WTC11 (cell line): Measurements from ENCODE around the gene BRK1.
A peak's percentile ranks its signal among the peaks of the same experiment; 100 is the strongest.

ENCODE experiments used
- ATF2 ChIP-seq: sonication (generic); formaldehyde crosslinking; IDR thresholded peaks from 2 replicates; pipeline ENCODE4 v1.8.1; 2022; ENCODE audit warnings: low read depth, missing genetic modification reagents, borderline replicate concordance
- IRF2 ChIP-seq: sonication (generic); formaldehyde crosslinking; IDR thresholded peaks from 2 replicates; pipeline ENCODE4 v1.8.0; 2022; ENCODE audit warnings: low read depth, missing genetic modification reagents, borderline replicate concordance
- NFYB ChIP-seq: sonication (generic); formaldehyde crosslinking; conservative IDR thresholded peaks from 2 replicates; pipeline ENCODE4 v1.8.0; 2022; ENCODE audit warnings: low read depth, missing genetic modification reagents
- TEAD1 ChIP-seq: sonication (generic); formaldehyde crosslinking; IDR thresholded peaks from 2 replicates; pipeline ENCODE4 v1.8.0; 2022; ENCODE audit warnings: mild to moderate bottlenecking, missing genetic modification reagents
- TF ChIP-seq, protein P1 (sequence below): fragments of 200-600 bp; IDR thresholded peaks from 2 replicates; pipeline ENCODE4 v1.8.0; 2022; ENCODE audit warnings: antibody characterized with exemption

GRCh38 chr3:10169000-10169496, 53.6 kb downstream of the BRK1 start:
- TF ChIP-seq ATF2 (CRISPR knock-in tag), result no peak
- TF ChIP-seq, protein P1, sequence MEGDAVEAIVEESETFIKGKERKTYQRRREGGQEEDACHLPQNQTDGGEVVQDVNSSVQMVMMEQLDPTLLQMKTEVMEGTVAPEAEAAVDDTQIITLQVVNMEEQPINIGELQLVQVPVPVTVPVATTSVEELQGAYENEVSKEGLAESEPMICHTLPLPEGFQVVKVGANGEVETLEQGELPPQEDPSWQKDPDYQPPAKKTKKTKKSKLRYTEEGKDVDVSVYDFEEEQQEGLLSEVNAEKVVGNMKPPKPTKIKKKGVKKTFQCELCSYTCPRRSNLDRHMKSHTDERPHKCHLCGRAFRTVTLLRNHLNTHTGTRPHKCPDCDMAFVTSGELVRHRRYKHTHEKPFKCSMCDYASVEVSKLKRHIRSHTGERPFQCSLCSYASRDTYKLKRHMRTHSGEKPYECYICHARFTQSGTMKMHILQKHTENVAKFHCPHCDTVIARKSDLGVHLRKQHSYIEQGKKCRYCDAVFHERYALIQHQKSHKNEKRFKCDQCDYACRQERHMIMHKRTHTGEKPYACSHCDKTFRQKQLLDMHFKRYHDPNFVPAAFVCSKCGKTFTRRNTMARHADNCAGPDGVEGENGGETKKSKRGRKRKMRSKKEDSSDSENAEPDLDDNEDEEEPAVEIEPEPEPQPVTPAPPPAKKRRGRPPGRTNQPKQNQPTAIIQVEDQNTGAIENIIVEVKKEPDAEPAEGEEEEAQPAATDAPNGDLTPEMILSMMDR, result no peak
- no peak for TF ChIP-seq NFYB (CRISPR knock-in tag)
- 0 out of 2 replicates have a peak, but pooled peaks have one; percentile 49 for TF ChIP-seq TEAD1 (CRISPR knock-in tag)
- no peak for TF ChIP-seq IRF2 (CRISPR knock-in tag)
